A549 treated with GW870086 at 1 μM for 4 hours (cell line): ENCODE results near the gene NUDT4B. TPM values are rescaled to one million over a fixed set of nuclear protein-coding genes. Genes with fewer than 3 reads are reported as not detected.

Experiments
- total RNA-seq: library from RNA; stranded (reverse); fragments of 200-300 nt; extraction: Qiagen RNA extraction; gene quantifications from 5 replicates; pipeline ENCODE4 v1.2.3, GENCODE V29; 2022; ENCODE audit warnings: low read depth

NUDT4B gene
- total RNA-seq: 0.47 to 2.8 TPM (median 0.82 TPM) in 5 replicates

GRCh38 chr1:148748563-148749334 is at the start of gene NUDT4B:
NUDT4B (plus strand) TSS chr1:148748774; CDS start chr1:148748953, 179 bp downstream.

Other genes with a start within 250 kb of the NUDT4B start
- gene NBPF14, start 152.8 kb upstream of the NUDT4B start, total RNA-seq: 17.7 to 22.4 TPM (median 22.0 TPM) in 5 replicates
- 6.1 to 6.5 TPM (median 6.4 TPM) in 5 replicates for gene PDE4DIP, start 95.7 kb downstream of the NUDT4B start, total RNA-seq